Measurements from ENCODE around the gene PER1. TPM values are rescaled to one million over a fixed set of nuclear protein-coding genes. Genes with fewer than 3 reads are reported as not detected.

The PER1 gene
- total and polyA plus RNA-seq, 10 of the 15 experiments (the other 5 are each of a cell fraction or from before 2014, with no cell fraction given): 0.02 to 25.1 (median 5.4) TPM

- peak; percentile 94; the same call in 1 of the 2 replicates for TF ChIP-seq CHD1 (IDR thresholded peaks at IDR 0.05; ENCODE audit: low read depth, low read length)
- TF ChIP-seq RAD21 (IDR thresholded peaks at IDR 0.05; ENCODE audit: insufficient read depth, low read depth, low read length): no peak
- 0 out of 2 replicates have a peak, but pooled peaks have one; percentile 46 for TF ChIP-seq SREBF1 (IDR thresholded peaks at IDR 0.05; ENCODE audit: low read length)
- TF ChIP-seq HDAC6 (IDR thresholded peaks at IDR 0.05; ENCODE audit: unreplicated experiment): no peak
- peak; percentile 36; the same call in 1 of the 2 replicates for TF ChIP-seq HCFC1 (IDR thresholded peaks at IDR 0.05; ENCODE audit: low read length)
- 0 out of 4 replicates have a peak, but pooled peaks of 1 of the 2 experiments have one; percentile 27 for TF ChIP-seq SRF (IDR thresholded peaks at IDR 0.05; ENCODE audit: low read depth in 2 of 2, low read length in 2 of 2)
- peak; percentile 93 for TF ChIP-seq SP1 (IDR thresholded peaks at IDR 0.05; ENCODE audit: low read depth, low read length)
- TF ChIP-seq SMAD1 (IDR thresholded peaks at IDR 0.05; ENCODE audit: low read depth, partially characterized antibody): no peak
- TF ChIP-seq POLR2AphosphoS2 (IDR thresholded peaks at IDR 0.05; ENCODE audit: low read depth, low read length): no peak
- 0 out of 2 replicates have a peak, but pooled peaks have one; percentile 46 for TF ChIP-seq CREB1 (IDR thresholded peaks at IDR 0.05; ENCODE audit: low read depth)
- peak; percentile 43 for TF ChIP-seq FOS (IDR thresholded peaks at IDR 0.05; ENCODE audit: borderline replicate concordance, extremely low read depth, insufficient read length)
- TF ChIP-seq USF2 (IDR thresholded peaks at IDR 0.05; ENCODE audit: borderline replicate concordance, low read depth, low read length): peak; percentile 67
- TF ChIP-seq BRCA1 (IDR thresholded peaks at IDR 0.05; ENCODE audit: low read depth, low read length): no peak
- TF ChIP-seq SPI1 (IDR thresholded peaks at IDR 0.05; ENCODE audit: borderline replicate concordance, insufficient read depth, low read depth, low read length): no peak
- peak; percentile 95 for TF ChIP-seq E4F1 (IDR thresholded peaks at IDR 0.05; ENCODE audit: borderline replicate concordance, partially characterized antibody)
- no peak; the same call in 1 of the 2 replicates for TF ChIP-seq NFYA (IDR thresholded peaks at IDR 0.05; ENCODE audit: borderline replicate concordance, low read depth, low read length)
- TF ChIP-seq E2F8 (IDR thresholded peaks at IDR 0.05; ENCODE audit: low read depth, partially characterized antibody): no peak
- TF ChIP-seq PBX3 (IDR thresholded peaks at IDR 0.05; ENCODE audit: insufficient replicate concordance, low read depth, low read length): peak; percentile 44
- TF ChIP-seq KAT2A (conservative IDR thresholded peaks at IDR 0.05; ENCODE audit: control insufficient read depth, low read depth, low read length): no peak
- peak; percentile 82; the same call in 1 of the 2 replicates for TF ChIP-seq STAT1 (conservative IDR thresholded peaks at IDR 0.05)
- no peak for TF ChIP-seq MEF2A (IDR thresholded peaks at IDR 0.05; ENCODE audit: insufficient read depth, low read depth, low read length)
- TF ChIP-seq NFYB (IDR thresholded peaks at IDR 0.05; ENCODE audit: insufficient read depth, low read depth, low read length): peak; percentile 92
These were observed 37.7 kb upstream of the PER1 start, which contains the start of gene BORCS6 (continued) for GRCh38 chr17:8189711-8190477.
